Dedifferentiated amniotic fluid mesenchymal stem cell (primary cell): ENCODE results near the gene CD2BP2.
"Not testable (repeated sequence)": the region's sequence is repeated elsewhere in the genome, so short reads cannot be mapped to it uniquely, and the experiment has no call there.

ENCODE experiments used
- DNase-seq: peaks from one replicate; pipeline ENCODE4 v3.0.0-alpha.2; 2016; ENCODE audit errors: extremely low spot score

Gene CD2BP2

GRCh38 chr16:30342751-30343490 lies 12.2 kb downstream of the CD2BP2 start:
- DNase-seq, result no peak

GRCh38 chr16:30341971-30342370 lies 13.1 kb downstream of the CD2BP2 start:
- DNase-seq, result not testable (repeated sequence)

GRCh38 chr16:30340621-30341020 lies 14.5 kb downstream of the CD2BP2 start:
- DNase-seq, result no peak

- DNase-seq, result not testable (repeated sequence)
Observed at GRCh38 chr16:30338715-30339114, 16.4 kb downstream of the CD2BP2 start.

GRCh38 chr16:30337964-30338357 lies 17.1 kb downstream of the CD2BP2 start:
- DNase-seq, result not testable (repeated sequence)

- no peak for DNase-seq
Observed at GRCh38 chr16:30335598-30336474, 19.3 kb downstream of the CD2BP2 start.

GRCh38 chr16:30335028-30335597 lies 20.0 kb downstream of the CD2BP2 start:
- DNase-seq, result peak; percentile 57

- DNase-seq, result not testable (repeated sequence)
Observed at GRCh38 chr16:30334473-30334989, 20.6 kb downstream of the CD2BP2 start.

GRCh38 chr16:30324220-30324619 lies 30.9 kb downstream of the CD2BP2 start:
- DNase-seq, result not testable (repeated sequence)

GRCh38 chr16:30318647-30319046 lies 36.5 kb downstream of the CD2BP2 start:
- not testable (repeated sequence) for DNase-seq

GRCh38 chr16:30310937-30311336 lies 44.2 kb downstream of the CD2BP2 start:
- DNase-seq, result not testable (repeated sequence)

GRCh38 chr16:30309255-30309654 lies 45.9 kb downstream of the CD2BP2 start:
- DNase-seq, result not testable (repeated sequence)
